ENCODE data around the gene CCL28. TPM values are rescaled to one million over a fixed set of nuclear protein-coding genes. Genes with fewer than 3 reads are reported as not detected.
"Not testable (repeated sequence)": the region's sequence is repeated elsewhere in the genome, so short reads cannot be mapped to it uniquely, and the experiment has no call there.

Gene CCL28
- total RNA-seq, 2 experiments from 2014 or later, result not detected

DNA sequence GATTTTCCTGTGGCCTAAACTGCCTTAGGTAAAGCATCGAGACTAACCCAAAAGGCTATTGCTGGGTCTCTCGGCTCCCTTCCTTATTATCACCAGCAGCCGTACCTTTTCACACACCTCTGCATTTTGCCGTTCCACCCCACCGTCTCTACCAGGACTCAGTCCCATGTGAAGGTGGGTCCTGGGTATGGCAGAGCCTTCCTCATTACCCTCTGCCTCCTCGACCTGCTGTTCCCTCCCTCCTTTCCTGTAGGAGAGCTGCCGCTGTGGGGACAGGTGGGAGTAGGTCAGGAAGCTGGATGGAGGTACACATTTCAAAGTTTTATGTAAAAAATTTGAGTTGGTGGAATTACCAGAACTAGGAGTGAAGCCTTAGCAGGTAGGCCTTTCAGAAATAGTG lies 1.8 kb downstream of the CCL28 start:
- H2AFZ ChIP-seq (ENCODE audit: low read length), result no peak overlapping the region
- intact Hi-C loops (cut with micrococcal nuclease; ENCODE audit: unreplicated experiment), result no loop called here
- no peaks in the 10 kb centered on the region for H3K36me3 ChIP-seq (ENCODE audit: insufficient read depth, low read length)
- no peak for DNase-seq (ENCODE audit: low spot score)
- H3K27ac ChIP-seq (ENCODE audit: low read depth, low read length, poor library complexity, severe bottlenecking), result no peak overlapping the region
- no peaks in the 10 kb centered on the region for H3K9me2 ChIP-seq (ENCODE audit: insufficient read depth, low read length)
- TF ChIP-seq EZH2phosphoT487 (IDR thresholded peaks at IDR 0.05; ENCODE audit: borderline replicate concordance, low read depth, low read length), result no peak
- TF ChIP-seq, protein P1, sequence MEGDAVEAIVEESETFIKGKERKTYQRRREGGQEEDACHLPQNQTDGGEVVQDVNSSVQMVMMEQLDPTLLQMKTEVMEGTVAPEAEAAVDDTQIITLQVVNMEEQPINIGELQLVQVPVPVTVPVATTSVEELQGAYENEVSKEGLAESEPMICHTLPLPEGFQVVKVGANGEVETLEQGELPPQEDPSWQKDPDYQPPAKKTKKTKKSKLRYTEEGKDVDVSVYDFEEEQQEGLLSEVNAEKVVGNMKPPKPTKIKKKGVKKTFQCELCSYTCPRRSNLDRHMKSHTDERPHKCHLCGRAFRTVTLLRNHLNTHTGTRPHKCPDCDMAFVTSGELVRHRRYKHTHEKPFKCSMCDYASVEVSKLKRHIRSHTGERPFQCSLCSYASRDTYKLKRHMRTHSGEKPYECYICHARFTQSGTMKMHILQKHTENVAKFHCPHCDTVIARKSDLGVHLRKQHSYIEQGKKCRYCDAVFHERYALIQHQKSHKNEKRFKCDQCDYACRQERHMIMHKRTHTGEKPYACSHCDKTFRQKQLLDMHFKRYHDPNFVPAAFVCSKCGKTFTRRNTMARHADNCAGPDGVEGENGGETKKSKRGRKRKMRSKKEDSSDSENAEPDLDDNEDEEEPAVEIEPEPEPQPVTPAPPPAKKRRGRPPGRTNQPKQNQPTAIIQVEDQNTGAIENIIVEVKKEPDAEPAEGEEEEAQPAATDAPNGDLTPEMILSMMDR (conservative IDR thresholded peaks at IDR 0.05; ENCODE audit: low read length), result no peak
- no peaks in the 10 kb centered on the region for H4K20me1 ChIP-seq (ENCODE audit: insufficient read depth, low read length)
- no peaks in the 10 kb centered on the region for H3K9me3 ChIP-seq (ENCODE audit: low read length)
- no peak overlapping the region for H3K4me3 ChIP-seq (ENCODE audit: low read depth, low read length, poor library complexity, severe bottlenecking)
- no peaks in the 10 kb centered on the region for H3K79me2 ChIP-seq (ENCODE audit: insufficient read depth, low read depth, low read length)
- CTCF ChIA-PET (ENCODE audit: unreplicated experiment), result no interaction called here
- H3K4me1 ChIP-seq (ENCODE audit: insufficient read depth, low read length, poor library complexity, severe bottlenecking), result no peaks in the 10 kb centered on the region
- no peak overlapping the region for H3K4me2 ChIP-seq (ENCODE audit: low read length)
- no TSS peak for BruUV-seq (replicated peaks)
- POLR2A ChIA-PET, result interaction anchor here (0.6 to 1.3 kb wide), 4 partner anchors 15 to 66 kb away, joined by 3 read pairs; no protein-coding TSS in a partner anchor

GRCh38 chr5:43409809-43410271 lies 2.4 kb downstream of the CCL28 start:
- no peak overlapping the region for H3K4me3 ChIP-seq (ENCODE audit: low read depth, low read length, poor library complexity, severe bottlenecking)
- no peaks in the 10 kb centered on the region for H4K20me1 ChIP-seq (ENCODE audit: insufficient read depth, low read length)
- no peaks in the 10 kb centered on the region for H3K36me3 ChIP-seq (ENCODE audit: insufficient read depth, low read length)
- no peaks in the 10 kb centered on the region for H3K4me1 ChIP-seq (ENCODE audit: insufficient read depth, low read length, poor library complexity, severe bottlenecking)
- no peaks in the 10 kb centered on the region for H3K79me2 ChIP-seq (ENCODE audit: insufficient read depth, low read depth, low read length)
- intact Hi-C loops (cut with micrococcal nuclease; ENCODE audit: unreplicated experiment), result no loop called here
- ChIA-PET POLR2A (interaction anchor here (0.9 kb wide), 1 partner anchor 20 kb away, joined by 3 read pairs; no protein-coding TSS in a partner anchor), CTCF (ENCODE audit: unreplicated experiment) (no interaction called here)
- H2AFZ ChIP-seq (ENCODE audit: low read length), result no peak overlapping the region
- no peak for DNase-seq (ENCODE audit: low spot score)
- no peak overlapping the region for H3K4me2 ChIP-seq (ENCODE audit: low read length)
- TF ChIP-seq EZH2phosphoT487 (IDR thresholded peaks at IDR 0.05; ENCODE audit: borderline replicate concordance, low read depth, low read length), result no peak
- TF ChIP-seq, protein P1 (conservative IDR thresholded peaks at IDR 0.05; ENCODE audit: low read length), result no peak
- H3K27ac ChIP-seq (ENCODE audit: low read depth, low read length, poor library complexity, severe bottlenecking), result no peak overlapping the region
- no peaks in the 10 kb centered on the region for H3K9me2 ChIP-seq (ENCODE audit: insufficient read depth, low read length)
- BruUV-seq (replicated peaks), result no TSS peak
- no peaks in the 10 kb centered on the region for H3K9me3 ChIP-seq (ENCODE audit: low read length)

GRCh38 chr5:43402524-43403066 lies 9.6 kb downstream of the CCL28 start:
- BruUV-seq (replicated peaks); H3K9me3 ChIP-seq (ENCODE audit: low read length); H4K20me1 ChIP-seq (ENCODE audit: insufficient read depth, low read length); H3K4me1 ChIP-seq (ENCODE audit: insufficient read depth, low read length, poor library complexity, severe bottlenecking); DNase-seq (ENCODE audit: low spot score); H2AFZ ChIP-seq (ENCODE audit: low read length); H3K36me3 ChIP-seq (ENCODE audit: insufficient read depth, low read length); H3K4me3 ChIP-seq (ENCODE audit: low read depth, low read length, poor library complexity, severe bottlenecking); H3K4me2 ChIP-seq (ENCODE audit: low read length); H3K79me2 ChIP-seq (ENCODE audit: insufficient read depth, low read depth, low read length); POLR2A ChIA-PET; H3K9me2 ChIP-seq (ENCODE audit: insufficient read depth, low read length); intact Hi-C loops (cut with micrococcal nuclease; ENCODE audit: unreplicated experiment); H3K27ac ChIP-seq (ENCODE audit: low read depth, low read length, poor library complexity, severe bottlenecking); CTCF ChIA-PET (ENCODE audit: unreplicated experiment): not testable (repeated sequence)
